Medulla oblongata (tissue), 1 donor: ENCODE measurements around the gene BBLN.

Source experiments
- DNase-seq: peaks from one replicate; pipeline ENCODE4 v3.0.0-alpha.2; 2015; ENCODE audit errors: extremely low spot score

The BBLN gene

DNA sequence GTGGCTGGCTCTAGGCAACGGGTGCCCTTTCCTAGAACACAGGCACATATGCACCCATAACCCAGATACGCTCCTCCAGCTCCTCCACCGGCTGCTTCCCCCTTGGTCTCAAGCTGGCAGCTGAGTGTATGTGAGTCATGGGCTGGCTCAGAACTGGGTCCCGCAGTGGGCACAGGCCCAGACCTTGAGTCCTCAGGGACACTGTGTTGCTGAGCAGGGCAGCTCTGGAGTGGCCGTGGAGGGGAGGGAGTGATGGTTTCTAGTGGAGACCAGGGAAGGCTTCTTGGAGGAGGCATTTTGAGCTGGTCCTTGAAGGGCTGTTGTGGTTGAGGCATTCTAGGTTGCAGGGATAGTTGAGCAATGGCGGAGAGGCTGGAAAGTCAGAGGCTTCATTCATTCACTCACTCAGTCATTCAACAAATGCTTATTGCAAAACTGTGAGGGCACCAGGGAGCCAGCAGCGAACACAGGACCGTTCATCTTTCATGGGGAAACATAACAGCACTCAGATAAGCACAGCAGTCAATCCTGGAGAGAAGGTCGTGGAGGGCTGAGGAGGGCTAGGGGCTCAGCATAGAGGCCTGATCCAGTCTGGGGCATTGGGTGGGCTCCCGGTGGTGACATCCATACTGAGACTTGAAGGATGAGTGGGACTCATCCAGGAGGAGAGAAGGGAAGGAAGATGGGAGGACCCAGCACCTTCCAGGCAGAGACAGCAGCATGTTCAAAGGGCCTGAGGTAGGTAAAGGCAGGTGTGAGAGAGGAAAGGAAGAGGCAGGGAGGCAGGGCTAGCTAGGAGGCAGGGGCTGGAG lies 2.4 kb downstream of the BBLN start:
- peak; percentile 36 for DNase-seq

- no peak for DNase-seq
These were observed 3.0 kb downstream of the BBLN start for GRCh38 chr9:128163027-128163515.

- DNase-seq, result no peak
These were observed 3.6 kb downstream of the BBLN start for GRCh38 chr9:128163523-128164306.

- DNase-seq, result no peak
These were observed 4.3 kb downstream of the BBLN start for GRCh38 chr9:128164307-128164885.

DNA sequence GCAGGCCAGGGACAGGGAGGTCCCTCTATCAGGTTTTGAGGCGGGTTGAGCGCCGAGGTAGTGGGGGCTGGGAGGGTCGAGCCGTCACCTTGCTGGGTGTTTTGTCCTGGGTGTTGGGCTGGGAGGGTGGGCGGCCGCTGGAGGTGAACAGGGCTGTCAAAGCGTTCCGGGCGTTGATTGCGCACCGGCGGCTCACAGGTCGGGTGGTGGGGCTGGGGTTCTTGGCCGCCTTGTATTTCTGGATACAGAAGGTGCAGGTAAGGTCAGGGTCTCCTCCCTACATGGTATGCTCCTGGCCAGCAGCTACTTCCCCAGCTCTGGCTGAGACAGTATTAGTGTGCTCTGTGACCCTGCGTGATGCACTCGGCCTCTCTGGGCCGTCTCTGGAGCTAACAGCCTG lies 6.1 kb downstream of the BBLN start:
- no peak for DNase-seq

GRCh38 chr9:128167209-128167608 lies 7.1 kb downstream of the BBLN start:
- DNase-seq, result no peak

- DNase-seq, result no peak
These were observed 8.8 kb downstream of the BBLN start for GRCh38 chr9:128168731-128169308.

- no peak for DNase-seq
These were observed 9.4 kb downstream of the BBLN start for GRCh38 chr9:128169492-128169891.

GRCh38 chr9:128169925-128170324 lies 9.9 kb downstream of the BBLN start:
- no peak for DNase-seq

GRCh38 chr9:128174062-128174461 lies 14.0 kb downstream of the BBLN start:
- DNase-seq, result no peak

DNA sequence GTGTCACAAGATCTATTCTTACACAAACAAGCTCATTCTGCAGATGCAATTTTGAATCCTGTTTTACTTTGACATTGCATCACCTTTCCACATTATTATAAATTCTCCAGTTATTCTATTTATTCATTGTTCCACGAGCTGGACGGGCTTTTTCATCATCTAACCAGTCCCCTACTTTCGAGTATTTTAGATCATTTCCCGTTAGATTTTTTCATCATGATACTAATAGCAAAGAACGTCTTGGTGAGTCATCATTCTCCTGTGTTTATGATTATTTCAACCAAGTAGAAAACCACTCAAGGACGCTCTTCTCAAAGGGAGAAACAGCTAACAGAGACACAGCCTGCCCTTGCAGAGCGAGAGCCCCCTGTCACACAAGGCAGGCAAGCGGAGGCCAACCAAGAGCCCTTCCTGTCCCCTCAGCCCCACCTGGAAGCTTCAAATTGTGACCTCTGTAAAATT lies 15.1 kb downstream of the BBLN start:
- no peak for DNase-seq

DNA sequence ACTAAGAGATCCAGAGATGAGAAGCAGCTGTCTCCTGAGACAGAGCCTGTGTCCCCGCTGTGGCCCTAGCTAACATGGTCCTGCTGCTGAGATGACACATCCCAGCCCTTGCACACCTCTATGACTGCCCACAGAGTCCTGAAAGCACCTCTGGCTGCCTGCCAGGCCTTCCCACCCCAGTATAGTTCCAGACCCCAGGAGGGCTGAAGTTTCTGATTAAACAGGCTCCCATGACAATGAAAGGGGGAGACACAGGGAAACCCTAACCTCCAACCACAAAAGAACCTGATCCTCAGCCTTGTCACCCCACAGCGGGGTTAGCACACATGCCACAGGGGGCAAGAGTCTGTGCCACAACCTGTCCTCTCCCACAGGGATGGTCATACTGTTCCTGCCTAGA lies 15.7 kb downstream of the BBLN start:
- DNase-seq, result no peak

DNA sequence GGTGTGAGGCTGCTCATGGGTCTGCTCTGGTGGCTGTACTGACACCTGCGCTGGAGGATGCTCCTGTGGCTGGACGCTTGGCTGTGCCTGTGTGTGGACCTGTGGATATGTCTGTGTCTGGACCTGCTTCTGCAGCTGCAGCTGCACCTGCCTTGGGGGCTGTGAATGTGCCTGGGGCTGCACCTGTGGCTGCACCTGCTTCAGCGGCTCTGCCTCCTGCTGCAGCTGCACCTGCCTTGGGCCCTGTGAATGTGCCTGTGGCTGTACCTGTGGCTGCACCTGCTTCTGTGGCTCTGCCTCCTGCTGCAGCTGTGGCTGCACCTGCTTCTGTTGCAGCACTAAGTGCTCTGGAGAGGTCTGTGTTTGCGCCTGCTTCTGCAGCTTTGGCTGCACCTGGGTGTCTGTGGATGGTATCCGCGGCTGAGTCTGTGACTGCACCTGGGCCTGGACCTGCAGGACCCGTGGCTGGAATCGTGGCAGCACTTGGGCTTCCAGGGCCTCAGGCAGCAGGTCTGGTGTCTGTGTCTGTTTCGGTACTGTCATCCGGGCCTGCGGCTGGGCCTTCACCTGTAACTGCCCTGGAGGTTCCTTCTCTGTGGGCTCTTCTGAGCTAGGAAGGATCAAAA lies 18.9 kb downstream of the BBLN start:
- DNase-seq, result no peak

GRCh38 chr9:128180001-128180400 lies 19.9 kb downstream of the BBLN start:
- DNase-seq, result no peak

- DNase-seq, result no peak
These were observed 20.4 kb downstream of the BBLN start for GRCh38 chr9:128180447-128180846.

DNA sequence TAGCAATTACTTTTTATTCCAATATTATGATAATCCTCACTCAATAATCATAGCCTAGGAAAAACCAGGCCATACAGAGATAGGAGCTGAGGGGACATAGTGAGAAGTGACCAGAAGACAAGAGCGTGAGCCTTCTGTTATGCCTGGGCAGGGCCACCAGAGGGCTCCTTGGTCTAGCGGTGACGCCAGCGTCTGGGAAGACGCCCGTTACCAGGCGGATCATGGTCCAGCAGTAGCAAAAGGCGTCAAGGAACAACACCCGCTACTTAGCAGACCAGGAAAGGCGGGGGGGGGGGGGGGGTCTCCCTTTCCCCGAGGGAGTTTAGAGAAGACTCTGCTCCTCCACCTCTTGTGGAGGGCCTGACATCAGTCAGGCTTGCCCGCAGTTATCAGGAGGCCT lies 21.4 kb downstream of the BBLN start:
- DNase-seq, result peak; percentile 27

- DNase-seq, result no peak
These were observed 23.0 kb downstream of the BBLN start for GRCh38 chr9:128182893-128183588.

DNA sequence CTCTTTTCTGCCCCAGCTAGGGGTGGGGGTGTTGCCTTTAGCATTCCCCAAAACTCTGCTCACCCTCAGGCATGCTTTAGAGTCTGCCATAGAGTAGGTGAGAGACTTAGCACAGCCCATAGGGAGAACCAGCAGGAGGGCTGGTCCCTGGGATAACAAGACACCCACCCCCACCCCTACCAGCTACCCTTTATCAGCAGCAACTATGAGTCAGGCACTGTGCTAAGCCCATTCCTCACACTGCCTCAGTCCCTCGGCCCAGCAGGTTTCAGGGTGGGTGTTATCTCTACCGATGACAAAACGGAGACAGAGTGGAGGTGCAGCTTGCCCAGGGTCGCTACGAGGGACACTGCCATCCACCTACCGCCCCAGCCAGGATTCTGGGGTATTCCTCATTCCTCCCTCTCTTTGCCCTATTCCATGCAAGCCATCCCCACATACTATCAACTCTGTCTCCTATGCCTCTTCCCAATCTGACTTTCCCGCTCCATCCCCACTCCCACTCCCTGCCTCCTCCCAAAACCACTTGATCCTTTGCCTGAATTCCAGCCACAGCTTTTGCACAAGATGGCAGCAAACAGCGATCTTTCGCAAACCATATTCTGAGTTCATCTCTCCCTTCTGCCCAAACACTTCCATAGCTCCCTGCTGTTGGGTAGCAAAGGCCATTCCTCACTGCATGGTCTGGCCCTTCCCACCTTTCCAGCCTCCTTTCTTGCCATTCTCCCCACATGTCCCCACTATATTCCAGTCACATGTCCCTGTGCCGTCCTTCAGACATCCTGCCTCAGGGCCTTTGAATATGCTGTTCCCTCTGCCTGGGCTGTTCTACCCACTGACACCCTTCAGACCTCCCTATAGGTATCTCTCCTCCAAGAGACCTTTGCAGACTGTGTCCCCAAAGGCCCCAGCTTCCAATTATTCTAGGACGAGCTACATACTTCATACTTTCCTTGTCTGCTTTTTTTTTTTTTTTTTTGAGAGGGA lies 26.2 kb downstream of the BBLN start:
- DNase-seq, result no peak

DNA sequence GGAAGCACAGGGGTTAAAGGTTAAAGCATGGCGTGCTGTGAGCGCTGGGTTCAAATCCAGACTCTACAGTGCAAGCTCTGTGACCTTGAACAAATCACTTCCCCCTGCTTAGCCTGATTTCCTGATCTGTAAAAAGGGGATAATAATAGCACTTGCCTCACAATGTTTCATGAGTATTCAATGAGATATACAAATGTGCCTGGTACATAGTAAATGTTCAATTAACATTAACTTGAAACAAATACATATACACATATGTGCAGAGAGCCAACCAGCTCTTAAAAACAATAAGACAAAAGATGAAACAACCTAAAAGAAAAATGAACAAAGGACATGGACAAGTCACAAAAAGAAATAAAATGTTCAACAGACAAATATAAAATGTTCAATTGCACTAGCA lies 27.3 kb downstream of the BBLN start:
- no peak for DNase-seq

GRCh38 chr9:128188209-128188608 lies 28.1 kb downstream of the BBLN start:
- DNase-seq, result no peak
